ENCODE results near the gene GALNT17.
A peak's percentile ranks its signal among the peaks of the same experiment; 100 is the strongest.

Gene GALNT17

DNA sequence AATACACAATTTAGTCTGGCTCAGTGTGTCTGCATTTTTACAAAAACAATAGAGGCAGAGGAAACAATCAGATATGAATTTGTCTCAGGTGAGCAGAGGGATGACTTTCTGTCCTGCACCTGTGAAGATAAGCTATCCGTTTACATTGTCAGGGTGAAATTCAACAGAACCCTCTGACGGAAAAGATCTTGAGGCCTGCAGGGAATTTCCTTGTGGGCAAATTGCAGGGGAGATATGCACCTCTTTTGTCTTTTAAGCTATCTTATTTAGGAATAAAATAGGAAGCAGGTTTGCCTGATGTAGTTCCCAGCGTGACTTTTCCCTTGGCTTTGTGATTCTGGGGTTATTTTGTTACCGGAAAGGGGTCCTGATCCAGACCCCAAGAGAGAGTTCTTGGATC is 325.1 kb downstream of the GALNT17 start:
- DNase-seq (ENCODE audit: low read depth, low spot score): no peak

DNA sequence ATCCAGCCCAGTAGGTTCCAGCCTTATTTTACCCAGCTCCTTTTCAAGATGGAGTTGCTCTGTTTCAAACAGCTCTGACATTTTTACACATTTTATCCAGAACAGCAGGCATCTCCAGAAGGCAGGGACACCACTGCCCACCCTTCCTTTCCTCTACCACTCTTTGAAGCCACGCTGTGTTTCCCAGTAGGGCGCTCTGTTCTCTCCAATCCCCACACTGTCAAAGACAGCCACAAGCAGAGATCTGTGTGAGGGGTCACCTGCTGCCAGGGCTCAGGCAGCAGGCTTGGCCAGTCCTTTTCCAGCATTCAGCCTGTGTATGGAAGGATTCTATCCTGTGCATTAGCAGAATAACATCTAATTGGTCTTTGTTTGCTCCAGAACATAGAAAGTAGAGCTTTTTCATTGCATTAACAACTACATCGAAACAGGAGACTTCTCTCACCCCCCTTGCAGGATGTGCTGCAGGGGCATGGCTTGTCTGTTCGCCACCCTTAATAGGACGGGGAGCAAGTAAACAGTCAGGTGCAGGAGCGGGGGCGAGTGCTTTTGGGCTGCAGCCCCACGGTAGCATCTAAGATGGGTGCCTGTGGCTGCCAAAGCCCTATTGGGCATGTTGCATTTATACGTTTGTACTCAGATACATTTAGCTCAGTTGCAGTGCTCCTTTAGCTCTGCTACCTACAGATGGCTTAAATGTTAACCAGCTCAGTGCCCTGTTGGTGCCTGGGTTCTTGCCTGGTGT is 326.1 kb downstream of the GALNT17 start:
- DNase-seq (ENCODE audit: low read depth, low spot score): no peak

DNA sequence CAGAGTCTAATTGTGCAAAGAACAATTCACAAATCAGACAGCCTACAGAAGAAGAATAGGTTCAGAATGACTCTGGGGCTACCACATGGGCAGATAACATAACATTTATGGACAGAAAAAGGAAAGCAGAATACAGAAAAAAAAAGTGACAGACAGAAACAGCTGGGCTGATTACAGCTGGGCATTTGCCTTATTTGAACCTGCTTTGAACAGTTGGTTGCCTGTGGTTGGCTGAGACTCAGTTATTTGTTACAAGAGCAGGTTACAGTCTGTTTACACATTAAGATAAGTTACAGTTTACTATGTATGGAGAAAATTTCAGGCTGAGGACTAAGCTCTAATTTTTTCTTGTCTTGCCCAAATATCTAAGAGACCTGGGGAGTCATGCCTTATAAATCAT is 327.2 kb downstream of the GALNT17 start:
- no peak for DNase-seq (ENCODE audit: low read depth, low spot score)

- DNase-seq (ENCODE audit: low read depth, low spot score): no peak
These were observed 329.6 kb downstream of the GALNT17 start for GRCh38 chr7:71461572-71461971.

DNA sequence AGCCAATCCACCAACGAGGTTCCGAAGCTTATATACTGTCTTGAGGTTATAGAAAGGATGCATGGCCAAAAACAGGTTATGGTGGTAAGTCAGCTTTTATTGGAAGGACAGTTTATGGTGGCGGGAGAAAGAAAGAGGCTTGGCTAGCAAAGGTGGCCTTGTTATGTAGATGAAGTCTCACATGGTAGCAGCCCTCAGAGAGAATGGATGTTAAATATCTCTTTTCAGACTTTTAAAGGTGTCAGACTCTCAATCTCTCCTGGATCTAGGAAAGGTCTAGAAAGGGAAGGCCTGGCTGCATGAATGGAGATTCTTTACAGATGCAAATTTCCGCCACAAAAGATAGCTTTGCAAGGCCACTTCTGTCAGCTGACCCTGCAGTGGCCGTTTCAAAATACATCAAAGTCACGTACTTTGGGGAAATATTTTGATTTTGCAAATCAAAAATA is 333.8 kb downstream of the GALNT17 start:
- DNase-seq (ENCODE audit: low read depth, low spot score): no peak

DNA sequence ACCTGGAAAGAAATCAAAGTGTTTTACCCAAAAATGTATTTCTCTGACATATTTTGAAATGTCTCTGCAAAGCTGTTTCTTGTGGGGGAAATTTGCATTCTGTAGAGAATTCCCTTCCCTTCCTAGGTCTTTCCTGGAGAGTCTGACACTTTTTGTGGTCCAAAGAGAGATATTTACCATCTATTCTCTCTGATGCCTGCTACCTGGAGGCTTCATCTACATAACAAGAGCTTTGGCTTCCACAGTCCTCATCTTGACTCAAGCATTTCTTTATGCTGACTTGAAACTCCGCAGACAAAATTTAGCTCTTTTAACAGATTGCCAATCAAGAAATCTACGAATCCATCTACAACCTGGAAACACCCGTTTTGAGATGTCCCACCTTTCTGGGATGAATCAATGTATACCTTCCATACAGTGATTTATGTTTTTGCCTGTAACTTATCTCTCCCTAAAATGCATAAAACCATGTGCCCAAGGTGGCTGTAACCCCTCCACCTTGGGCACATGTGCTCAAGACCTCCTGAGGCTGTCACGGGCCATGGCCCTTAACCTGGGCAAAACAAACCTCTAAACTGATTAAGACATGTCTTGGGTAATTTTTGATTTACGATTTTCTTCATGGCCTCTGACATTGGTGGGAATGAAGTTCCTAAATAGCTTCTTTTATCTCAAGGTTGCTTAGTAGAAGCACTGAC is 334.7 kb downstream of the GALNT17 start:
- no peak for DNase-seq (ENCODE audit: low read depth, low spot score)

DNA sequence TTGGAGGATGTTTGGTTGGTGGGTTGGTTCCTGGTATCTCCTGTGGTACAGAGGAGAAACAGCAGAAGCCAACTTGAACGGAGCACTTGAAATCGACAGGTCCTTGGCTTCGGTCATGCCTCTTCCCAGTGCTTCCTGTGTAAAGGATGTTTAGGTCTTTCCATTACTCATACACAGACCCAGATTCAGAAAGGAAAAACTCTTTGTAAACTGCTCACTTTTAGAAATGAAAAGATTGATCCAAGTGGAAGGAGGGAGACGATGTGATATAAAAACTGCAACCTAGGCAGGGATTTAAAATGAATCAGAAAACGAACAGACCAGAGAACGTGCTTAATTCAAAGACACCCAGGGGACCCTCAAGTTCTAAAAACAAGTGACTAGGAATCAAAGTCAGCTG is 338.4 kb downstream of the GALNT17 start:
- no peak for DNase-seq (ENCODE audit: low read depth, low spot score)

DNA sequence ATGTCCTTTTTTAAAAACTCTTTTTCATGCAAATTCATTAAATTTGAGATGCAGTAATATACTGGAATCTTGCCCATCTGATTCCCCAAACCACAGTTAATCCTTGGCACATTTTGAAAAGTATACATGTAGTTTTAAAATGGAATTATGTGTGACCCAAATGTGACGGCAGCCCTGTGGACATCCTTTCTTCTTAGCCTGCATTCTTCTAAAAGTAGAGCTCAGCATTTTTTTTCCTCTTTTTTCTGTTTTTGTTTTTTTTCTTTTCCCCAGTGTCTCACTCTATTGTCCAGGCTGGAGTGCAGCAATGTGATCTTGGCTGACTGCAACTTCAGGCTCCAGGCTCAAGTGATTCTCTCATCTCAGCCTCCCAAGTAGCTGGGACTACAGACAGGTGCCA is 338.9 kb downstream of the GALNT17 start:
- DNase-seq (ENCODE audit: low read depth, low spot score): no peak

DNA sequence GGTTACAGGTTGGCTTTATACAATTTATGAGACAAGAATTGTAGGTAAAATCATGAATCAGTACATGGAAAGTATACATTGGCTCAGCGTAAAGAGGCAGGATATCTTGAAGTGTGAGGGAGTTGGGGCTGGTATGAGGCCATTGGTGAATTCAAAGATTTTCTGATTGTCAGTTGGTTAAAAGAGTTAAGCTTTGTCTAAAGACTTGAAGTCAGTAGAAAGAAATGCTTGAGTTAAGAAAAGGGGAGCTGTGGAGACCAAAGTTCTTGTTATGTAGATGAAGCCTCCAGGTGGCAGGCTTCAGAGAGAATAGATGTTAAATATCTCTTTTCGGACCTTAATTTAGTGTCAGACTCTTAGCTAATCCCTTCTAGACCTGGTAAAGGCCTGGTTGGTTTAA is 341.0 kb downstream of the GALNT17 start:
- no peak for DNase-seq (ENCODE audit: low read depth, low spot score)

DNA sequence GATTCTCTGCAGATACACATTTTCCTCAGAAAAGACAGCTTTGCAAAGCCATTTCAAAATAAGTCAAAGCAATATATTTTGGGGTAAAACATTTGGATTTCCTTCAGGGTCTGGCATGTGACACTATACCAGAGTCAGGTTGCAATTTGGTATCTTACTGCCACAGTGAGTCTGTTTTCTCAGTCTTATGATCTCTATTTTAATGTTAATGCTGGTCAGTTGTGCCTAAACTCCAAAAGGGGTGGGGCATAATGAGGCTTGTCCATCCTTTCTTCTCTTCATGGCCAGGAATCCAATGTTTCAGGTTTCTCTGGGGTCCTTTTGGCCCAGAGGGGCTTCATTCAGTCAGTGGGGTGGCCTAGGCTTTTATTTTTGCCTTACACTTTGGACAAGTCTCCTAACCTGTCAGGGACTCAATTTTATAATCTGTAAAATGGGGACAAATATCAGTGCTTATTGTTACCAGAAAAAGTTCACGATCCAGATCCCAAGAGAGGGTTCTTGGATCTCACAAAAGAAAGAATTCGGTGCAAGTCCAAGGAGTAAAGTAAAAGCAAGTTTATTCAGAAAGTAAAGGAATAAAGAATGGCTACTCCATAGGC is 341.5 kb downstream of the GALNT17 start:
- no peak for DNase-seq (ENCODE audit: low read depth, low spot score)

DNA sequence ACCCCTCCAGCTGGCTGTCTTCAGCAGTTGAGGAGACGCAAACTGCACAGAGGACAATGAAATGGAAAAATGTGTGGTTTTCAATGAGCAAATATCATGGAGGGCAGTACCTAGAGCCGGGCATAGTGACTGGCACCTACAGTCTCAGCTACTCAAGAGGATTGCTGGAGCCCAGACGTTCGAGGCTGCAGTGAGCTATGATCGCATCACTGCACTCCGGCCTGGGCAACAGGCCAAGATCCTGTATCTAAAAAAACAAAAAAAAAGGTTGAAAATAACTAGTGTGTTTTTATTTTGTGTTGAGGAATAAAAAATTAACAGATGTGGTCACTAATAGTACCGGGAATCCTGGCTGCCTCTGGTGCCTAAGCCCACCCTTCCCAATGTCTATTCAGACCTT is 345.5 kb downstream of the GALNT17 start:
- DNase-seq (ENCODE audit: low read depth, low spot score): peak; percentile 45

DNA sequence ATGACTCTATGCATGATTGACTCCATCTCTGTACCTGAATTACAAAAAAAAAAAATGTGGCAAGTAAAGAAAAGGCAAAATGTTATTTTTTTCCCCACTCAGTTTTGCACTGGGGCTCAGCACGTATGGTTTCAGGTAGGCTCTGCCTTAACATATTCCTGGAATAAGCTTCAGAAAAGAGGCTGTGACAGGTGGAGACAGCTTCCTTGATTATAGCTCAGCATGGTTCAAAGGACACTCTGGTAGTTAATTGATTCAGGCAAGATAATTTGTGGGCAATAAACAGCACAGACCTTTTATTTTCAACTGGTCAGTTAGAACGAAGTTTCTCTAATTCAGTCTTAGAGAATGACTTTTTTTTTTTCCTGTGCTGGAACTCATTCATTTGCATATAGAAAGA is 347.3 kb downstream of the GALNT17 start:
- no peak for DNase-seq (ENCODE audit: low read depth, low spot score)

DNA sequence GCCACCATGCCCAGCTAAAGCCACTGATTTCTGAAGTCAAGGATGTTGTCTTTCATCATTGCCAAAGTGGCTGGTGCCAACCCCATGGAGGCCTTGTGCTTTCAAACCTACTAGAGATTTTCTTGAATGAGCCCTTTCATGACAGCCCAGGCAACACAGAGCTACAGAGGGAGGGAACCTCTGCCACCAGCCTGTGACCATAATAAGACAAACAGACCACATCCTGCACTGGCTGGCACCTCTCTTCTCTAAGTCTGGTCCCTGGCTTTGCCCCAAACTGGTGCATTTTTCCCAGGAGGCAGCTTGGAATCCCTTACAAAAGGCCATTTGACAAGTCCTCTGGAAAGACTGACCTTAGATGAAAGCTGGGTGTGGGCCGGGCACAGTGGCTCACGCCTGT is 348.8 kb downstream of the GALNT17 start:
- DNase-seq (ENCODE audit: low read depth, low spot score): peak; percentile 48

DNA sequence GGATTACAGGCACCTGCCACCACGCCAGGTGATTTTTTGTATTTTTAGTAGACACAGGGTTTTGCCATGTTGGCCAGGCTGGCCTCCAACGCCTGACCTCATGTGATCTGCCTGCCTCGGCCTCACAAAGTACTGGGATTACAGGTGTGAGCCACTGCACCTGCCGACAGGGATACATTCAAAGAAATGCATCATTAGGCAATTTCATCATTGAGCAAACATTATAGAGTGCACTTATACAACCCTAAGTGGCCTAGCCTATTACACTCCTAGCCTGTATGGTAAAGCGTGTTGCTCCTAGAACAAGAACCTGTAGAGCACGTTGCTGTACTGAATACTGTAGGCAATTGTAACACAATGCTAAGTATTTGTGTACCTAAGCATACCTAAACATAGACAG is 350.3 kb downstream of the GALNT17 start:
- no peak for DNase-seq (ENCODE audit: low read depth, low spot score)

- no peak for DNase-seq (ENCODE audit: low read depth, low spot score)
These were observed 352.4 kb downstream of the GALNT17 start for GRCh38 chr7:71484380-71484779.

DNA sequence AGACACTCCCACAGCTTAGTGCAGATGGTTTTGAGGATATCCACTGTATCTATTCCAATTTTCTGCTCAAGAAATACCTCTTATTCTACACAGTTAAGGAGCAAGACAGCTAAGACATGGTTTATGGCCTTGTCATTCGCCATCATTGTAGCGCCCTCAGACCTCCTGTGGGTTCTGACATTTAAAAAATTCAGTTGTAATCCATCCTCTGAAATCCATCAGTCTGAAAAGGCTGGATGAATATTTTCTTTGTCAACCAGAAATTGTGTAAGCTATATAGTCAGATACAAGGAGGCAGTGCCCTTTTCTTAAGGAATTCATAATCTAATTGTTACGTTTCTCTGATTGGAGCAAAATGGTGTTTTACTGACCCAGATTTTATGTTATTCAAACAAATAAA is 353.6 kb downstream of the GALNT17 start:
- DNase-seq (ENCODE audit: low read depth, low spot score): no peak

GRCh38 chr7:71486414-71486813 is 354.5 kb downstream of the GALNT17 start:
- no peak for DNase-seq (ENCODE audit: low read depth, low spot score)

DNA sequence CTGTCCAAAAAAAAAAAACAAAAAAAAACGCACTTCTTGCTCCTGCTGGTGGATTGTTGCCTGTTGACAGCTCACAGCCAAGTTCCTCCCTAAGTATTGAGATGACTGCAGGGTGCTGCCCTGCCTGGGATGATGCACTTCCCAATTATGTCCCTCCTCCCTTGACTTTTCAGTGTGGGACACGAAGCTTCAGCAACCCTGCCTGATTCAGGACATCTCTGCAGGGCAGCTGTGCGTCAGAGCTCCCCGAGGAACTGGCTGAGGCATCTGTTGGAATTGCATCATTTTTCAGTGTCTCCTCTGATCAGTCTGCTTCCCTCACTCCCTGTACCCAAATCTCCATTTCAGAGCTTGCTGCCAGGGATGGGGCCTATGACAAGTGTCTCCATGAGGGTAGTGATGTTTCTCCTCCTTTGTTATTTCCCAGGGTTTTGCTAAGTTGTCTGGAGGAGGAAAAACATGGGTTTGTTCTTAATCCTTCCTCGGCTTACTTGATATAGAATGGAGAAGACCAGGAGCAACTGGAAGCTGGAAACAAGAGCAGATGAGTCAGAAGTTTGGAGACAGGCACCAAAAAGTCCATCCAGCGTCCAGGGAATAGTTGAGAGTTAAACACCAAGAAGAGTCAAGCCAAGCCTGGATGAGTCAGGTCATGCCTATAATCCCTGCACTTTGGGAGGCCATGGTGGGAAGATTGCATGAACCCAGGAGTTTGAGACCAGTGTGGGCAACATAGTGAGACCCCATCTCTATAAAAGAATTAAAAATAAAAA is 355.1 kb downstream of the GALNT17 start:
- DNase-seq (ENCODE audit: low read depth, low spot score): peak; percentile 51

DNA sequence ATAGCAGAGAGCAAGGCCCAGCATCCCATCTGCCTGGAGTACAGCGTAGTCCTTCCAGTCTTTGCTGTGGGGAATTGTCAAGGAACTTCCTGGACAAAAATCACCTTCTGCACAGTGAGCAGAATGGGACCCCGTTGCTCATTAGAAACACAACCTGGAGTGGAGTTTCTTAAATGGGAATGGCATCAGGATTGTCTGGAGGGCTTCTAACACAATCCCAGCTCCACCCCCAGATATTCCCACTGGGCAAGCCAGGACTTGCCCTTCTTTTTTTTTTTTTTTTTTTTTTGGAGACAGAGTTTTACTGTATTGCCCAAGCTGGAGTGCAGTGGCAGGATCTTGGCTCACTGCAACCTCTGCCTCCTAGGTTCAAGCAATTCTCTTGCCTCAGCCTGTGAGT is 356.4 kb downstream of the GALNT17 start:
- DNase-seq (ENCODE audit: low read depth, low spot score): peak; percentile 79

DNA sequence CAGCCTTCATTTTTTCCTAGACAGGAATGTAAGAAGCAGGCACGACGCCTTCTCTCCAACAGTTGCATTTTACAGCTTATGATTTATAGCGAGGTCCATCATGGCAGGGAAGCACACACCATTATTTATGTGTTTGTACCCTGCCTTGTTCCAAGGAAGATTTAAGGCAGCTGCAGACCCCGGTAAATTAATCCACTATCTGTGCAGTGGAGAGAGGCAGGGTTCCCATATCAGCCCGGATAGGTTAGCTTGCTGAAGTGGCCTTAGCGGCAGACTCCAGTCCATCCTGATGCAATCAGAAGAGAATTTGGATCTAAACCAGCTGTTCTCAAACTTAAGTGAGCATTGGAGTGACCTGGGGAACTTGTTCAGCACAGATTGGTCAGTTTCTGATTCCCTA is 359.4 kb downstream of the GALNT17 start:
- no peak for DNase-seq (ENCODE audit: low read depth, low spot score)

GRCh38 chr7:71495828-71496227 is 363.9 kb downstream of the GALNT17 start:
- DNase-seq (ENCODE audit: low read depth, low spot score): no peak

- DNase-seq (ENCODE audit: low read depth, low spot score): no peak
These were observed 365.5 kb downstream of the GALNT17 start for GRCh38 chr7:71497256-71497946.

All from astrocyte of the hippocampus (primary cell).